ENCODE measurements around the gene CTNNA1. TPM values are rescaled to one million over a fixed set of nuclear protein-coding genes. Genes with fewer than 3 reads are reported as not detected.

Gene CTNNA1
- total and polyA plus RNA-seq, 8 donors = 53.9 to 193 (median 108) TPM

DNA sequence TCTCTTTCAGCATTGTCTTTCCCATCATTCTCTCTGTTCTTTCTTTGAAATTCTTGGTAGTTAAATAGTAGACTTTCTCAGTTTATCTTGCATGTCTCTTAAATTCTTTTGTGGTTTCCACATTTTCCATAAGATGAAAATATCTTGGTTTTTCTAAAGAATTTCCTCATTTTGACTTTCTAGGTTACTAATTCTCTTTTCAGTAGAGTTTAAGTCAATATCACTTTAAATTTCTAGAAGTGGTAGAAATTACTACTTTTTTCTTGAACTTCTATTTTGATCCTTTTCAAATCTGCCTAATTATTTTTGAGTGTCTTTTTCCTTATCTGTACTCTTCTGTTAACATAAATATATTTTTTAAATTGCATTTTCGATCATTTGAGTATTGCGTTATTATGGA lies 145.5 kb downstream of the CTNNA1 start:
- TF ChIP-seq, protein P1, sequence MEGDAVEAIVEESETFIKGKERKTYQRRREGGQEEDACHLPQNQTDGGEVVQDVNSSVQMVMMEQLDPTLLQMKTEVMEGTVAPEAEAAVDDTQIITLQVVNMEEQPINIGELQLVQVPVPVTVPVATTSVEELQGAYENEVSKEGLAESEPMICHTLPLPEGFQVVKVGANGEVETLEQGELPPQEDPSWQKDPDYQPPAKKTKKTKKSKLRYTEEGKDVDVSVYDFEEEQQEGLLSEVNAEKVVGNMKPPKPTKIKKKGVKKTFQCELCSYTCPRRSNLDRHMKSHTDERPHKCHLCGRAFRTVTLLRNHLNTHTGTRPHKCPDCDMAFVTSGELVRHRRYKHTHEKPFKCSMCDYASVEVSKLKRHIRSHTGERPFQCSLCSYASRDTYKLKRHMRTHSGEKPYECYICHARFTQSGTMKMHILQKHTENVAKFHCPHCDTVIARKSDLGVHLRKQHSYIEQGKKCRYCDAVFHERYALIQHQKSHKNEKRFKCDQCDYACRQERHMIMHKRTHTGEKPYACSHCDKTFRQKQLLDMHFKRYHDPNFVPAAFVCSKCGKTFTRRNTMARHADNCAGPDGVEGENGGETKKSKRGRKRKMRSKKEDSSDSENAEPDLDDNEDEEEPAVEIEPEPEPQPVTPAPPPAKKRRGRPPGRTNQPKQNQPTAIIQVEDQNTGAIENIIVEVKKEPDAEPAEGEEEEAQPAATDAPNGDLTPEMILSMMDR (IDR thresholded peaks at IDR 0.05) = no peak
- Histone ChIP-seq H3K27ac (no peak overlapping the region), H3K4me1 (peaks cover 0 to 5% (median 0%) of the 10 kb centered on the region in 3 donors), H3K9me3 (no peaks in the 10 kb centered on the region), H3K27me3 (no peaks in the 10 kb centered on the region), H3K36me3 (no peaks in the 10 kb centered on the region), H3K4me3 (no peak overlapping the region)
- intact Hi-C loops (cut with DNase I) = no loop called here
- FAIRE-seq = no peak
- 95 to 97% methylated on average over 2 of the region's 2 CpGs for WGBS, 2 donors
- ATAC-seq = no peak
- no peak for DNase-seq

- no peaks in the 10 kb centered on the region for H3K9me3 ChIP-seq
- H3K27ac ChIP-seq = no peak overlapping the region
- H3K4me1 ChIP-seq = peaks cover 0 to 5% (median 0%) of the 10 kb centered on the region in 3 donors
- no peaks in the 10 kb centered on the region for H3K27me3 ChIP-seq
- 77 to 79% methylated on average over 6 of the region's 6 CpGs for WGBS, 2 donors
- DNase-seq = no peak
- H3K4me3 ChIP-seq = no peak overlapping the region
- ATAC-seq = no peak
- FAIRE-seq = no peak
- TF ChIP-seq, protein P1 (IDR thresholded peaks at IDR 0.05) = no peak
- H3K36me3 ChIP-seq = no peaks in the 10 kb centered on the region
- intact Hi-C loops (cut with DNase I) = no loop called here
These were observed 147.2 kb downstream of the CTNNA1 start for GRCh38 chr5:138900281-138900965.

DNA sequence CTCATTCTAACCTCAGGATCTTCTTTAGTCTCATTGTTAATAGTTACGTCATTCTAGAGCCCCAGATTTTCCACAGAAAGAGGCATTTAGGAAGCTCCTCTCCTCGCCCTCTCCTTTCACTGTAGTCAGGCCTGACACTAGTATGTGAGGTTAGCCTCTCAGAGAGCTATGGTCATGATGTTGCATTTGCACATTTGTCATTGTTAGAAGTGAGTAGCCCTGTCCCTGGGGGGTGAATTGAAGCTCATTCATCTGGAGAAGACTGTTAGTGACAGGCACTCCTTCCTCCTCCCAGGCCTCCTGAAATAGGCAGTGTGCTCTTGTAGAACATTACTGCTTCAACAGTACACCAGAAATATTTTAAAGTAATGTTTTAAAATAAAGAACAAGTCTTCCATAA lies 148.5 kb downstream of the CTNNA1 start:
- peaks cover 0 to 5% (median 0%) of the 10 kb centered on the region in 3 donors for H3K4me1 ChIP-seq
- WGBS, 2 donors = 96 to 97% methylated on average over 2 of the region's 2 CpGs
- no peak overlapping the region for H3K27ac ChIP-seq
- intact Hi-C loops (cut with DNase I) = no loop called here
- FAIRE-seq = no peak
- H3K27me3 ChIP-seq = no peaks in the 10 kb centered on the region
- no peaks in the 10 kb centered on the region for H3K36me3 ChIP-seq
- DNase-seq = no peak
- no peaks in the 10 kb centered on the region for H3K9me3 ChIP-seq
- TF ChIP-seq, protein P1 (IDR thresholded peaks at IDR 0.05) = no peak
- ATAC-seq = peak in 1 of 4 donors; percentile 40
- no peak overlapping the region for H3K4me3 ChIP-seq

DNA sequence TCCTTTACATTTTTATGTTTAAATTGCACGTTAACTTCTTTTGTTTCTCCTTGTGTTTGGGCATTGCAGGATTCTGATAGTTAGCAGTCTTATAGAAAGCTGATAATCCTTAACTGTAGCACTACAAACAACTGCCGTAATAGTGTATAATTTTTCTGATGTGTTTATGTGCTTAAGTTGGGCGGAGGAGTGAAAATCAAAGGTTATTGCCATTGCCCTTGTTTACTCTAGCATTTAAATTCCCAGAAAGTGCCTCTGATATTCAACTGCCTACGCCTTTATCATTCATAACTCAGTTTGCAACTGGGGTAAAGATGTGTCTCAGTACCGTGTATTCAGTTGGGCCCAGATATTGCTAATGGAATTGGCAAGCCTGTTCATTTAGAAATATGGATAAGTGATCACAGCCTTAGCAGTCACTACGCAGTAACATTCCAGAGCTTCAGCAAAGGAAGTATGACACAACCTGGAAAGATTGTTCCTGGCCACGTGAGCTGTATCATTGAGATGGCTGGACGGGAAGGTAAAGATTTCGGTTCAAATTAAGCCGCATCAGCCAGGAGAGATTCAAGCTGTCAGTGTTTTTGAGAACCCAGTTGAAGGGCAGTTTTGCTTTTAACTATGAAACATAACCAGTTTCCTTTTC lies 150.0 kb downstream of the CTNNA1 start:
- Histone ChIP-seq H3K36me3 (no peaks in the 10 kb centered on the region), H3K9me3 (no peaks in the 10 kb centered on the region), H3K27me3 (no peaks in the 10 kb centered on the region), H3K27ac (no peak overlapping the region), H3K4me3 (no peak overlapping the region), H3K4me1 (peaks cover 0 to 5% (median 0%) of the 10 kb centered on the region in 3 donors)
- intact Hi-C loops (cut with DNase I) = no loop called here
- TF ChIP-seq, protein P1 (IDR thresholded peaks at IDR 0.05) = no peak
- peak in 1 of 4 donors; percentile 18 for ATAC-seq
- WGBS, 2 donors = 87 to 89% methylated on average over 10 of the region's 10 CpGs
- FAIRE-seq = no peak
- no peak for DNase-seq

- FAIRE-seq (no peak), ATAC-seq (no peak), DNase-seq (no peak)
- Histone ChIP-seq H3K27me3 (no peaks in the 10 kb centered on the region), H3K9me3 (no peaks in the 10 kb centered on the region), H3K4me1 (no peaks in the 10 kb centered on the region), H3K36me3 (no peaks in the 10 kb centered on the region), H3K27ac (no peak overlapping the region), H3K4me3 (no peak overlapping the region)
- 97 to 99% methylated on average over 1 of the region's 1 CpG for WGBS, 2 donors
- TF ChIP-seq, protein P1 (IDR thresholded peaks at IDR 0.05) = no peak
- intact Hi-C loops (cut with DNase I) = no loop called here
These were observed 152.3 kb downstream of the CTNNA1 start for GRCh38 chr5:138905541-138905940.

Measured in pancreas (tissue), 10 donors.